ENCODE data around the gene OSBPL10.

Gene OSBPL10

GRCh38 chr3:31659246-31659645 is 321.8 kb downstream of the OSBPL10 start:
- Histone ChIP-seq H3K36me3 (no peaks in the 10 kb centered on the region), H3K27me3 (no peaks in the 10 kb centered on the region), H3K4me1 (no peaks in the 10 kb centered on the region), H3K9me3 (no peaks in the 10 kb centered on the region), H3K4me3 (ENCODE audit: low read depth, low read length) (no peak overlapping the region)
- TF ChIP-seq CTCF (IDR thresholded peaks at IDR 0.05; ENCODE audit: low read depth, low read length), result no peak
- DNase-seq, result no peak

- no peaks in the 10 kb centered on the region for H3K4me1 ChIP-seq
- H3K4me3 ChIP-seq (ENCODE audit: low read depth, low read length), result no peak overlapping the region
- TF ChIP-seq CTCF (IDR thresholded peaks at IDR 0.05; ENCODE audit: low read depth, low read length), result no peak
- no peaks in the 10 kb centered on the region for H3K27me3 ChIP-seq
- DNase-seq, result no peak
- no peaks in the 10 kb centered on the region for H3K36me3 ChIP-seq
- no peaks in the 10 kb centered on the region for H3K9me3 ChIP-seq
Observed at GRCh38 chr3:31654998-31655397, 326.1 kb downstream of the OSBPL10 start.

- no peak for DNase-seq
- Histone ChIP-seq H3K27me3 (no peaks in the 10 kb centered on the region), H3K4me3 (ENCODE audit: low read depth, low read length) (no peak overlapping the region), H3K9me3 (no peaks in the 10 kb centered on the region), H3K36me3 (no peaks in the 10 kb centered on the region), H3K4me1 (no peaks in the 10 kb centered on the region)
- TF ChIP-seq CTCF (IDR thresholded peaks at IDR 0.05; ENCODE audit: low read depth, low read length), result no peak
Observed at GRCh38 chr3:31653464-31653863, 327.6 kb downstream of the OSBPL10 start.

GRCh38 chr3:31652296-31652695 is 328.8 kb downstream of the OSBPL10 start:
- Histone ChIP-seq H3K4me1 (no peaks in the 10 kb centered on the region), H3K9me3 (no peaks in the 10 kb centered on the region), H3K4me3 (ENCODE audit: low read depth, low read length) (no peak overlapping the region), H3K27me3 (no peaks in the 10 kb centered on the region), H3K36me3 (no peaks in the 10 kb centered on the region)
- DNase-seq, result no peak
- no peak for TF ChIP-seq CTCF (IDR thresholded peaks at IDR 0.05; ENCODE audit: low read depth, low read length)

GRCh38 chr3:31648286-31648968 is 332.6 kb downstream of the OSBPL10 start:
- Histone ChIP-seq H3K36me3 (no peaks in the 10 kb centered on the region), H3K4me1 (no peaks in the 10 kb centered on the region), H3K27me3 (no peaks in the 10 kb centered on the region), H3K4me3 (ENCODE audit: low read depth, low read length) (no peak overlapping the region), H3K9me3 (no peaks in the 10 kb centered on the region)
- no peak for DNase-seq
- no peak for TF ChIP-seq CTCF (IDR thresholded peaks at IDR 0.05; ENCODE audit: low read depth, low read length)

- Histone ChIP-seq H3K9me3 (no peaks in the 10 kb centered on the region), H3K4me1 (no peaks in the 10 kb centered on the region), H3K36me3 (no peaks in the 10 kb centered on the region), H3K4me3 (ENCODE audit: low read depth, low read length) (no peak overlapping the region), H3K27me3 (no peaks in the 10 kb centered on the region)
- no peak for DNase-seq
- no peak for TF ChIP-seq CTCF (IDR thresholded peaks at IDR 0.05; ENCODE audit: low read depth, low read length)
Observed at GRCh38 chr3:31645256-31645655, 335.8 kb downstream of the OSBPL10 start.

Data from BE2C (cell line).